ENCODE data around the gene TTLL8.
"Not testable (repeated sequence)": the region's sequence is repeated elsewhere in the genome, so short reads cannot be mapped to it uniquely, and the experiment has no call there.

TTLL8 gene

GRCh38 chr22:50058061-50058905 is at the start of gene TTLL8:
Gene TTLL8, minus strand, starts transcription at chr22:50058298.
- DNase-seq (ENCODE audit: low spot score): no peak

DNA sequence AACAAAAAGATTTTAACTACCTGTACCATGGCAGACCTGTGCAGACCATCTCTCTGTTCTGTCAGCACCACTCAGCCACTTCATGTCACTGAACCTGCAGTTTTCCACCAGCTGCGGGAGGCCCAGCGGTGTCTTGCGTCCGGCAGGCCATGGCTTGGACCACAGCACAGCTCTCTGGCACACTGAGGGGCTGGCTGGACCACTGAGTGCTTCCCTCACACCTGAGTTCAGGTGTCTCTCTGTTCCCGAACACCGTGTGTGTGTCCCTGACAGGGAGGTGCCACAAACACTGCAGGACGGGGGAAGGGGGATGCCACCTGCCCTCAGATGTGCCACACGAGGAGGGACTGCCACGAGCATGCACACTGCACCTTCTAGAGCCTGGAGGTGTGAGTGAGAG is 49.4 kb upstream of the TTLL8 start:
- DNase-seq (ENCODE audit: low spot score): no peak

- DNase-seq (ENCODE audit: low spot score): no peak
Measured at GRCh38 chr22:50105208-50106100, 47.4 kb upstream of the TTLL8 start.

DNA sequence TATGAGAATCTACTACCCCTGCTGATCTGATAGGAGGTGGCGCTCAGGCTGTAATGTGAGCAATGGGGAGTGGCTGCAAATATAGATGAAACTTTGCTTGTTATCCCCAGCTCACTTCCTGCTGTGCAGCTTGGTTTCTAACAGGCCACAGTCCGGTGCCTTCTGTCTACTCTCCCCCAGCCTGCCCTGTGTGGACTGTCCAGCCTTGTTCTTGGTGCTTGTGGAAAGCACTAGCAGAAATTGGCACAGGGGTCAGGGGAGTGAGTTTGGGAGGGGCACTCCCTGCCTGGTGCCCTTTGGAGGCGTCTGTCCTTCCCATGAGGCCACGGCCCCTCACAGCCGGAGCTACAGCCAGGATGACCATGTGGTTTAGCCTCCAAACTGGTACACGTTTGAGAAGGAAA is 46.0 kb upstream of the TTLL8 start:
- DNase-seq (ENCODE audit: low spot score): no peak

DNA sequence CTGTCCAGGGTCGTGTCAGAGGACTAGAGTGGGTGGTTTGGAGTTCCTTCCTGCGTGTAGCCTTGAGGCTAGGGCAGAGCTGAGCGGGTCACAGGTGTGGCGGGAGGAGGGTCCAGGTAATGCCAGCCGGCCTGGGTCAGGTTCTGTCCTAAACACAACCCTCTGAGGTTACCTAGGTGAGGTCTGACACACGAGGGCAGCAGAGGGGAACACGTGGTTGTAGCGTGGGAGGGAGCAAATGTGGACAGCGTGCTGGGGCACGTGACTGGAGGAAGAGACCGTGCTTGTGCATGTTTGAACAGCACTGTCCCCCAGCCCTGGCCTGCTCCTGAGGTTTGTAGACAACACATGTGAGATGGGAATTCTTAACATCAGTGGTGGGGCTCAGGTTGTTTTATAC is 44.8 kb upstream of the TTLL8 start:
- DNase-seq (ENCODE audit: low spot score): no peak

DNA sequence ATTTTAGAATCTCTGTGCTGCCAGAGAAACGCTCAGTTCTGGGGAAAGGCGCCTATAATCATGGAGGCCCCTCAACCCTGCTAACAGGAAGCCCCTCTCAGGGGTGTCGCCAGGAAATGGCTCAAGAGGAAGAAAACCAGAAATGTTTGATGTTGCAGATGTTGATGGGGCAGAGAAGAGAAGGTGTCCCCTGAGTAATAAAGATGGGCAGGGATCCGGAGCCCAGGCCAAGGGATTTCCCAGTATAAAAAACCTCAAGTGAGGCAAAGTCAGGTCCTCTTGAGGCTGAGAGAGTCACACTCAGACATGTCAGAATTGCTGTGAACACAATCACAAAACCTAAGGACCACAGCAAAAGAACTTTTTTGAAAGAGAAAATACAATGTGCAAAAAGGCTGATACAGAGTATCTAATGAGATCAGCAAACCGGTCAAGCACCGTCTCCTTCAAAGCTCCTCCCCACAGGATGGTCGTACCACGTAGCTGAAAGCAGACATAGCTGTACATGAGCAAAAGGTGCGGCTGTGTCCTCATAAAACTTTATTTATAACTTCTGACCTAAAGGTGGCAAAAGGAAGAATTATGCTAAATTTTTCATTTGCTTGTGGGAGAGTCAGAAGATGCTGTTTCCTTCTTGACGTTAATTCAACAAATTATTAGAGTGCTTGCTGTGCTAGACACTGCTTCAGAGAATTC is 43.9 kb upstream of the TTLL8 start:
- DNase-seq (ENCODE audit: low spot score): no peak

DNA sequence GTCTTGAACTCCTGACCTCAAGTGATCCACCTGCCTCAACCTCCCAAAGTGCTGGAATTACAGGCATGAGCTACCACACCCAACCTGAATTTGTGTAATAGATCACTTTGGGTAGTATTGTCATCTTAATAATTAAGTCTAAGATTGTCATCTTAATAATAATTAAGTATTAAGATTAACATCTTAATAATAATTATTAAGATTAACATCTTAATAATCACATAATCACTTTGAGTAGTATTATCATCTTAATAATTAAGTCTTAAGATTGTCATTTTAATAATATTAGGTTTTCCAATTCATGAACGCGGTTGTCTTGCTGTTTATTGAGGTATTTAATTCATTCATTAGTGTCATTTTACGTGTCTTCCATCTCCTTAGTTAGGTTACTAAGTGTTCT is 40.0 kb upstream of the TTLL8 start:
- DNase-seq (ENCODE audit: low spot score): no peak

DNA sequence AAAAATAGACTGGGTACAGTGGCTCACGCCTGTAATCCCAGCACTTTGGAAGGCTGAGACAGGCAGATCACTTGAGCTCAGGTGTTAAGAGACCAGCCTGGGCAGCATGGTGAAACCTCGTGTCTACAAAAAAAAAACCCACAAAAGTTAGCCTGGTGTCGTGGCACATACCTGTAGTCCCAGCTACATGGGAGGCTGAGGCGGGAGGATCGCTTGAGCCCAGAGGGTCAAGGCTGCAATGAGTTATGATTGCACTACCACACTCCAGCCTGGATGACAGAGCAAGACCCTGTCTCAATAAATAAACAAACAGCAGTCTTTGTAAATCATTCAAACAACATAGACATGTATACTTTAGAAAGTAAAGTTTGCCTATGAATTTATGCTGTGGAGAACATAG is 34.2 kb upstream of the TTLL8 start:
- DNase-seq (ENCODE audit: low spot score): no peak

DNA sequence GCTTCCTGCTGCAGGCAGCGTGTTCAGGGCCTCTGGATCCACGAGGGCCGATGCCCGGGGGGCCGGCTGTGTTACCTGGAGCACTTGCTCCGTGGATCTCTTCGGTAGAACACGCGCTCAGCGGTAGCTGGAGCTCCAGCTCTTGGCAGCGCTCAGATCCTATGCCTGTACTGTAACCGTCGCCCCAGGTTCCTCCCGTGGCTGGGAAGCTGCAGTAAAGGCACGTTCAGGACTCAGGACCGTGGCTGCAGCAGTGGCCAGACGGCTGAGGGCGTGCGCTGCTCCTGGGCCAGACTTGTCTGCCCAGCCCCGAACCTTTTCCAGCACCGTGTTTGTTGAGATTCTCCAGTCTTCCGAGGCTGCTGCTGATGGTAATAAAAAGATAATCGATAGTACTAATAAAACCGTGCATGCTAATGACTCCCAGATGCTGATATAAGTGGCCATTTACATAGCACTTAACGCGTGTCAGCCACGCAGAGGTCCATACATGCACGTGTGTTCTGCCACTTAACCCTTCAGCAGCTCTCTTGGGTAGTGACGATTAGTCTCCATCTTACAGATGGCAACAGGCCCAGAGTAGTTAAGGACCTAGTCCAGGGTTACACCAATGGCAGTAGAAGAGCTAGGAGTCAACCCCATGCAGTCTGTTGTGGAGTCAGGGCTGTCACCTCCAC is 33.1 kb upstream of the TTLL8 start:
- no peak for DNase-seq (ENCODE audit: low spot score)

- DNase-seq (ENCODE audit: low spot score): no peak
Measured at GRCh38 chr22:50090412-50090714, 32.3 kb upstream of the TTLL8 start.

- no peak for DNase-seq (ENCODE audit: low spot score)
Measured at GRCh38 chr22:50089682-50090411, 31.7 kb upstream of the TTLL8 start, which contains the start of gene MOV10L1. Gene MOV10L1, plus strand, starts transcription at chr22:50090006. Its CDS starts 83 bp downstream, at chr22:50090089.

- no peak for DNase-seq (ENCODE audit: low spot score)
Measured at GRCh38 chr22:50089231-50089630, 31.1 kb upstream of the TTLL8 start.

GRCh38 chr22:50088096-50088495 is 30.0 kb upstream of the TTLL8 start:
- DNase-seq (ENCODE audit: low spot score): no peak

DNA sequence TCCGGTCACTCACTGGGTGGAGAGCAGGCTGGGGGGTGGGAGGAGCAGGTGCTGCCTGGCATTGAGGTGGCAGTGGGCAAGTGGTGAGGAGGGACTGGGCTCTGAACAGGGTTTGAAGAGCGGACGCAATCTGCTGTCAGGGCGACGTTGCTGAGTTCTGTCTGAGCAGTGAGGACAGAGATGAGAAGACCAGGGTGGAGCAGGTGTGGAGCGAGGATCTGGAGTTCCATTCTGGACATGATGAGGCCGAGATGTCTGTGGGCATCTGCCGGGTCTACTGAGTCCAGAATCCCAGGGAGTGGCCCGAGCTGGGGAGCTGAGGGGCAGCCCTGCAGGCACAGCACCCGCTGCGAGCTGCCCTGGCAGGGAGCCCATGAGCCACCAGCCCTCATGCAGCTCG is 29.5 kb upstream of the TTLL8 start:
- no peak for DNase-seq (ENCODE audit: low spot score)

- not testable (repeated sequence) for DNase-seq (ENCODE audit: low spot score)
Measured at GRCh38 chr22:50086975-50087374, 28.9 kb upstream of the TTLL8 start.

DNA sequence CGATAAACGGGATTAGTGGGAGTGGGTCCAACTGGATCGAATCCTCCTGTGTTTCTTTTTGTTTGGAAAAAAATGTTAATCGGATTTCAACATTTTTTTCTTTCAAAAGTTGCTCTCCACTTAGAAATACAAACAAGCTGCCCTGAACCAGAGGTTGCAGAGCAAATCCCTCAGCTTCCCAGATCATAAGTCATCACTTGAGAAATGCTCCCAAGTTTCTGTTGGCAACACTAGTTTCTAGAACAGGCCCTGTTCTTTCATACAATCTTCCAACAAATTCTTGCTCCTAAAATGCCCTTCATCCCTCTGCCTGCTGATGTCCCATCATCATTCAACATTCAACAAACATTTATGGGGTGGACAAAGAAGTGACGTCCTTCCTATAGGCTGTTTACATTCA is 28.4 kb upstream of the TTLL8 start:
- DNase-seq (ENCODE audit: low spot score): no peak

DNA sequence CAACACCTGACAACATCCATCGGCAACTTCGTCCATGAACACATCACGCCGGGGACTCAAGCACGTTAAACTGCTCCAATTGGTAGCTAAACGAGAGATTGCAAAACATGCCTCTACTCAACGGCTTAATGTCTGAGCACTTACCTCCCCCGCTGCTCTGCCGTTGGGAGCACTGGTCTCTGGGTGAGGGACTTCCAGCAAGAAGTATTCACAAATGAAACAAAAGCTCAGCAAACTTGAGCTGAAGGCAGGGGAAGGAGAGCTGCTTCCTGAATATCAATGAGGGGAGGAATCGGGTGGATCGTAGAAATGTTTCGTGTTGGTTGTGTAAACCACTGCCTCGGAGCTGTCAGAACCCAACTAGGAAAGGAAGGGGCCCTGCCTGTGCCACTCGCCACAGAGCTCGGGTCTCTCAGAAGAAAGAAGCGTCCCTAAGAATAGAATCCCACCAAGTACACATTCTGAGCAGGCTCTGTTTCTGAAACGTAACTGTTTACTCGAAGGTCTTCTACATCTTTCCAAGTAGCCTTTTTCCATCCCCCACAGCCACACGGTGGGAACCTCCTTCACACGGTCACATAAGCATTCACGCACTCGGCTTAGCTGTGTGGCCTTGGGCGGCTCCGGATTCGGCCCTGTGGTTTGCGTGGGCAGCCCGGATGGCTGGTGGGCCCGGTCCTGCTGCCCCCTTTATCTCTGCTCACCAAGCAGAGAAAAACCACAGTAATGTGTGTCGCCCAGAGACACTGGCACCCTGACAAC is 27.3 kb upstream of the TTLL8 start, which contains the start of gene MLC1:
TSS of gene MLC1 (minus strand) at position 216 of the 762 bp plus-strand sequence. CDS start 524 bp downstream, outside the sequence.
- no peak for DNase-seq (ENCODE audit: low spot score)

DNA sequence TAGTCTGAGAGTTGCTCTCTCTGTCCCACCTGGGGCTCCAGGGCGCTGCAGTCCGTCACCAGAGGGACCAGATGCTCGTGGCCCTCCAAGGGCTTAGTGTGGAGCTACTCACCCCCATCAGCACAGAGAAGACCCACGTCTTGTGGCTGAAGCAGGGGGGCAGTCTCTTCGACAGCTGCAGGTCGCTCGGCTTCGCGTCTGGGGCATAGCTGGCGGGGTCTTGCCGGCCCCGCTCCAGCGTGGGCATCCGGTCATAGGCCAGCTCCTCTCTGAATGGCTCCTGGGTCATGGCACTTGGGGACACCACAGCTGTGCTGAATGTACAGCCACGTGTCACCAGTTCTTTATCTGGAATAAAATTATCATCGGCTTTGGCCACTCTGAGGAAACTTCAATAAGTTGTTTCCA is 26.5 kb upstream of the TTLL8 start:
- no peak for DNase-seq (ENCODE audit: low spot score)

- DNase-seq (ENCODE audit: low spot score): no peak
Measured at GRCh38 chr22:50084080-50084477, 26.0 kb upstream of the TTLL8 start.

- DNase-seq (ENCODE audit: low spot score): no peak
Measured at GRCh38 chr22:50083462-50084079, 25.5 kb upstream of the TTLL8 start.
